Activated CD4-positive, alpha-beta T cell treated with anti-CD3 and anti-CD28 coated beads, Interleukin-2, amount 50 U/mL, for 24 hours (primary cell): ENCODE measurements around the gene PCDHGC5.

Experiments used
- DNase-seq, 2 donors: peaks; one replicate each; pipeline ENCODE4 v3.0.0-alpha.2; 2020; ENCODE audit warnings: low read depth in 1 of 2, low spot score in 1 of 2

PCDHGC5 gene

GRCh38 chr5:141528291-141528984 is 39.6 kb downstream of the PCDHGC5 start:
- no peak for DNase-seq

- no peak for DNase-seq
Measured at GRCh38 chr5:141529002-141529401, 40.1 kb downstream of the PCDHGC5 start.

DNA sequence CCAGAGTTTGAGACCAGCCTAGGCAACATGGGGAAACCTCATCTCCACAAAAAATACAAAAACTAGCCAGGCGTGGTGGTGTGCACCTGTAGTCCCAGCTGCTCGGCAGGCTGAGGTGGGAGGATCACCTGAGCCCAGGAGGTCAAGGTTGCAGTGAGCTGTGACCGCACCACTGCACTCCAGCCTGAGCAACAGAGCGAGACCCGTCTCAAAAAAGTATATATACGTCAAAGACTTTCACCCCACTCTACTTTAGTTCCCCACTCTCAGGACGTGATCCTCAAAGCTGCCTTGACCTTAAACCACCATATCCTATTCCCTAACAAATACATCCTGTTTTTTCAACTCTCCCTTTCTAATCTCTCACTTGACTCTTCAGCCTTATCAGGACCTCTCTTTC is 41.0 kb downstream of the PCDHGC5 start:
- DNase-seq, result no peak

DNA sequence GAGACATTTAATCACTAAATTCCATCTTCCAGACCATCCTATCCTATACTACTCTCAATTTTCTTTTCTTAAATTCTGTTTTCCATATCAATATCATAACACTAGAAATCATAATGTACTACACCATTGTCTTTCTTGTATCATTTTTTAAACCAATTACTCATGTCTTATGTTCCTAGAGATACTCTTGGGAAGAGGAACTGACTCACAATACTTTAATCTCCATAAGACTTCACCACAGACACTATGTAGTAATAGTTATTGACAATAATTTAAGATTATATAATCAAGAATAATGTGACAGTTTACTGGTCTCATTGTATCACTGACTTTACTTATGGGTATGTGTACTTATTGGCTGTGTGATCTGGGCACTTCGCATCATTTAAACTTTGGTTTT is 43.8 kb downstream of the PCDHGC5 start:
- no peak for DNase-seq

DNA sequence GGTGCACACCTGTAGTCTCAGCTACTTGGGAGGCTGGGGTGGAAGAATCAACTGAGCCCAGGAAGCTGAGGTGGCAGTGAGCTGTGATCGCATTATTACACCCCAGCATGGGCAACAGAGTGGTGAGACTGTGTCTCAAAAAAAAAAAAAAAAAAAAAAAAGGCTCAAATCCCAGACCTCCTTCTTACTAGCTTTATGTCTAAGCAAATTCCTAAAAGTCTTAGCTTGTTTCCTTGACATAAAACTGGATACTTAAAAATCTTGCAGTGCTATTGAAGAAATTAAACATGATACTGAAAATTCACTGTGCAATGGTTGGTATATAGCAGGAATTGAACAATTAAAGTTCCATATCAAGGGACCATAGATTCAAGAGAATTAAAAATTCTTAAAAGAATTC is 45.0 kb downstream of the PCDHGC5 start:
- DNase-seq, result no peak

GRCh38 chr5:141534492-141535213 is 45.8 kb downstream of the PCDHGC5 start:
- DNase-seq, result no peak
